Frontal cortex (tissue), 4 donors: ENCODE measurements around the gene STXBP5. TPM values are rescaled to one million over a fixed set of nuclear protein-coding genes. Genes with fewer than 3 reads are reported as not detected.

Experiments used
- DNase-seq, 2 donors: peaks; one replicate each; pipeline ENCODE4 v3.0.0; 2012; ENCODE audit warnings: low spot score in 2 of 2
- FAIRE-seq: peaks from 2 replicates; lab custom pipeline; 2012; peaks lifted over from hg19 to GRCh38; lab: Jason Lieb, UNC
- total RNA-seq: library from RNA; depleted of rRNA; stranded (reverse); fragments of >200 nt; gene quantifications from one replicate; pipeline ENCODE4 v1.2.3, GENCODE V29; 2014
- donor health status: control.
- donor health status: control.
- donor health status: control.

Gene STXBP5
- total RNA-seq, 1 donor from 2014 or later = 138 TPM

DNA sequence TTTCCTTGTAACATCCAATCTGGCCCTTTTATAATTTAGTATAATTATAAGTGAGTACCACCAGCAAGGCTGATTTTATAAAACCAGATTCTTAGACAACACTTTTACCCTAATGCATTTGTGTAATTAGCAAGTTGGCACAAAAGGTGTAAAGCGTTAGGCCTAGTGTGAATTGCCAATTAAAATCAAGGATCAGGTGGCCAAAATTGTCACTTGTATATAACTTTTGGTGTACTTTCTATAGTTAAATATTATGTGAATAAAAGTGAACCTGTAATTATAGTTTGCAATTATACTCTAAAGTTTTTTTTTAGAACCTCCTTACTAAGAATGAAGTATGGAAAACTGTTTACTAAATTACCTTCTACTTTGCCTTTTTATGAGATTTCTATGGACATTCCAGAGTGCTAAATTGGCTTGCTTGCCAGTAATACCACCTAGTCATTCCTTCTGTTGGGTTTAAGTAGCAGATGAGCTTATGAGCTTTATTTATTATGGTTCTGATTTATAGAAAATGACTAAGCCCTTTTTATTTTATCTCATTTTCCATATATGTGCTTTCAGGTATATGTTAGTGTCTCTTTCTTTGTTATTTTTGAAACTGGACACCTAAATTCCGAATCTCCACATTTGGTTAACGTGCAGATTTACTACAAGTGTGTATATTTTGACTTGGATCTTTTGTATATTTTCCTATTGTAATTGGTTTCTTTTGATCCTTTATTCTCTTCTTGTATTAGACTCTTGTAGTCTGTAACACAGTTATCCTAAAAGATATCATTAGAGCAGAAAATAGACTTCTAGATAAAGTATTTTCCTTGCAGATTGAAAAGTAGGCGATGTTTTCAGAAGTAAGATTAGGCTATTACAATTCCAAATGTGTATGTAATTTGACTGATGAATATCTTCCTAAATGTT, 3.9 kb downstream of the STXBP5 start:
- DNase-seq (no peak), FAIRE-seq (no peak)

DNA sequence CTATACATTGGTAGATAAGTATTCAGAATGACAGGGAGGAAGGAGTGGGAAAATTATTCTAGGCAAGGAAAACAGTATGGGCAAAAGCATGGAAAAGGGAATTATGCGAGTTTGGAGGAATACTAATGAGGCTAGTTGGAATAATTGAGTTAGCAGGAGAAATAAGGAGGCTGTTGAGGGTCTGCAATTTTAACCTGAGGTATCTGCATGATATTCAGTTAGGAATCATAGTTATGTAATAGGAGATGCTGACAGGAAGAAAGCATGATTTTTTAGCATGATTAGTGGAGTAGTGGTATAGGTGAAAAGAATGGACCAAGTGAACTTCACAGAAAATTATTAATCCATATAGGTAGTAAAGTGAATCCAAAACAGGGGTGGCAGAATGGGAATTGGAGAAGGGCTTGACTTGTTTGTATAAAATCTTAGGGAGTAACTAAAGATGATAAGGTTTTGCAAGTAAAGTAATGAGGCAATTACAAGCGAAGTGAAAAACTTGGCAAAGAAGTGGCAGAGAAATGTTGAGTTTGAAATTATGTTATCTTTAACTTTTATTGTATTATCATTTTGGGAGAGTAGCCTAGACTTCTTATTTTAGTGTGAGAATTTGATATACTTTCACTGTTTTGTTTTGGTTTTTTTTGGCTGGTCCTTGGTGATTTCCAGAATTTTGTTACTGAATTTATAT, 5.7 kb downstream of the STXBP5 start:
- DNase-seq = no peak
- FAIRE-seq = no peak

DNA sequence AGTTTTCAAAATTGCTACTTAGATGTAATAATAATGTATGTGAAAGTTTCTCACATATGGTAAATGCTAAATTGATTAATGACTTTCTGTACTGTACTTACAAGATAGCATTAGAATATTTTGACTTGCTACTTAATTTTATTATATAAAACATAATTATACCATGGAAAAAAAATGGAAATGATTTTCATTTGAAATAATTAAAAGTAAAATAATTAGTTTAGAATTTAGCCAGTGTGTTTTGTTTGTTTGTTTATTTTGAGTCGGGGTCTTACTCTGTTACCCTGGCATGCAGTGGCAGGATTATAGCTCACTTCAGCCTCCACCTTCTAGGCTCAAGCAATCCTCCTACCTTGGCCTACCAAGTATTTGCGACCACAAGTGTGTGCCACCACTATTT, 7.1 kb downstream of the STXBP5 start:
- FAIRE-seq = peak; percentile 42
- no peak for DNase-seq

DNA sequence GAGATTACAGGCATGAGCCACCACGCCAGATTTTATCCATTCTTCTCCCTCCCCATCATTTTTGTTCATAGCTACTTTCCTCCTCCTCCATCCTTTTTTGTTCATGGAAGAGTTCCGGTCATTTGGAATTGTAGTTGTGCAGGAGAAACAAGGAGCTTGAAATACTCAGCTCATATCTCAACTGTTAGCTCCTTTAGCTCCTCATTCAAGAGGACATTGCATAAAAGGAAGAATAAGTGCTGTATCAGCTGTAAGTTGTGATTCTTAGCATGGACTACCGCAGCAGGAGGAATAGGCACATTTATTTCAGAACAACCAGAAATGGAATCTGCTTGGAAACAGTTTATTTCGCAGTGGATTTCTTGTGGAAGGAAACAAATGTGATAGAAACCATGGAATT, 7.6 kb downstream of the STXBP5 start:
- DNase-seq = no peak
- FAIRE-seq = no peak

DNA sequence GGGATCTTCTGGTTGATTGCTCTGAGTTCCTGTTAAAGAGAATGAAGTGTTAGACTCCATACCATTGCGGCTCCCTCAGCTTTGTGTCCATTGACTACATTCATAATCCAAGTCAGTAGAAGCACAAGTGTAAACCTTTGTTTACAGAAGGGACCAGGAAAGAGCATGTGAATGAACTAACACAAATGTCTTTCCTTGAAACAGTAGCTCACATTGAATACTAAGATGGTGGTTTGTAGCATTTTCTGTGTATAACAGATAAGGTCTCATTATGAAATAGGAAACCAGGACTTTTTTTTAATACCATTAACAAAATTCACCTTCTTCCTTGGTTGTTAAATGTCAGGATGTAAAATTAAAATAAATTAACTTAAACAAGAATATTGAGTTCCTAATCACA, 8.4 kb downstream of the STXBP5 start:
- no peak for DNase-seq
- no peak for FAIRE-seq

DNA sequence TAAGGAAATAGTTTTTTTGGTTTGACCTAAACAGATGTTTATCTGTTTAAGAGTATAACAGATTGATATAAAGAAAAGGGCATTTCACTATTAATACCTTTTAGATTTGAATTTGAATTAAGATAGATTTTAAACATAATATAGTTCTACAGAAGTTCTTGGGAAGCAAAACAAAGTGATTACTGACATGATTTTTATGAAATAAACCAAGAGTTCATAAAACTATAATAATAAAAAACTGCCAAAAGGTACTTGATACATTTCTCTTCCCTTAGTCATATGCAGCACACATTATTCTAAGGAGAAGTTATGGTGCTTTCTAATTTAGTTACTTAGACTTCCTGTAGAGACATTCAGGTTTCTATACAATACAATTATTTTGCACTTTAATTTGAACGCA, 9.6 kb downstream of the STXBP5 start:
- peak; percentile 54 for FAIRE-seq
- no peak for DNase-seq

DNA sequence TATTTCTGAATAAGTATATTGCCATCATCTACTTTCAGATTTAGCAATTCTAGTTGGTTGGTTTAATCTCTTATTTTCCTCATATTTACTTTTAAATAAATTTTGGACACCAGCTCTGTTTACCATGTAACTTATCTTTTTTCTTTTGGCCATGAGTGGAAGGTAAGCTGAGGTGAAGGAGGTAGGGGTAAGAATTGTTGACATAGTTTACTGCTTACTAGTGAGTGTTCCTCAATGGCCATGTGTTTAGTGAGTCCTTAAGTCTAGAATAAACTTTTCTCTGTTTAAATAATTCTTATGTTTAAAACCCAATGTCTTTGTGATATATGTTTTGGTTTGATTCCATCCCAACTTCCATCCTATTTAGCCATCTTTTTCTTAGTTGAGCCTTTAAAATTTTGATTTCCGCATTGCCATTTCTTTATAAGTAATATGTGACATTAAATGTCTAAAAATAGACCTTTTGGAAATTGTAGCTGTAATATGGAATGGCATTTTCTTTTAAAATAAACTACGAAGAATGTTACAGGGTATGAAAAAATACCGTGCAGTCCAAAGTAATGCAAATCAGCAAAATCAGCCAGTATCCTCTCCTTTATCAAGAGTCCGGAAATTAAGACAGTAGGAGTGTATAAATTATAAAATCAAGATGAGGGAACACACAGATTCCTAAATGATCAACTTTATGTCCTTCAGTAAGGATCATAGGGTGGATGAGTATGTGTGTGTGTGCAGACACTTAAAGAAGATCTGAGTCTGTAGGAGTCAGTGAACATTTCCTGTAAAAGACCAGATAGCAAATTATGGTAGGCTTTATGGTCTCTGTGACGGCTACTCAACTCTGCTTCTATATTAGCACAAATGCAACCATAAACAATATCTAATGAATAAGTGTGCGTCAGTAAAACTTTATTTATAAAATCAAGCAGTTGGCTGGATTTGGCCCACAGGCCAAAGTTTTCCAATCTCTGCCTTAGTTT, 10.3 kb downstream of the STXBP5 start:
- DNase-seq (no peak), FAIRE-seq (no peak)

DNA sequence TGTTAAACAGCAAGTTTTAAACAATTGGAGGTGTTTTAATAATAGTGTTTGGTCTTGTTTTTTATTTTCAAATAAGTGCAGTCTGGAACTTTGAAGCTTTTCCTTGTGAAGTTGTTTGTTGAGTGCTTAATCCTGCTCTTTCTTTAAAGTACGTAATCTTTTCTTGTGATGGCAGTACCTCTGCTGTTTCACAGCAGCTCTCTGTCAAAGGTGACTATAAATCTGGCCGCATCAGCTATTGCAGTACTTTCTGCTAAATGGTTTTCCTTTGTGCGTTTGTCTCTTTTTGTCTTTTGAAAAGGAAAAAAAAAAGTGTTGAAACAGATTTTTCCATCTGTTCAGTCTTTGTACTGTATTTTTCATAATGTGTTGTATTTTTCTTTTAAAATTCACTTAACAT, 12.7 kb downstream of the STXBP5 start:
- no peak for FAIRE-seq
- no peak for DNase-seq

DNA sequence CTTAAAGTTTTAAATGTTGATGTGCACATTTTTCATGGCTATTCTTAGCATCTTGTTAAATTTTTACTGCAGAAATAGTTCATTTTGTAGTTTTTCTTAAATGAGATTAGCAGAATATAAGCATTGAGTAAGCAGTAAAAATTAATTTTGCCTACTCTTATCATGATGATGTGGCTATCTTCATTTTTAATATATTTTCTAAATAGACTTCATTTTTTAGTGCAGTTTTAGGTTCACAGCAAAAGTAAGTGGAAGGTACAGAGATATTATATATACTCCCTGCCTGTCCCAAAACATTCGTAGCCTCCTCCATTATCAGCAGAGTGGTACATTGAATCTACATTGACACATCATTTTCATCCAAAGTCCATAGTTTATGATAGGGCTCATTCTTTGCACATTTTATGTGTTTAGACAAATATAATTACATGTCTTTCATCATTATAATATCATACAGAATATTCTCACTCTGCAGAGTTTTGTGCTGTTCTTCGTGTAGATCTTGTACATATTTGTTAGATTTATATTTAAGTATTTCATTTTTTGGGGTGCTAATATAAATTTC, 13.7 kb downstream of the STXBP5 start:
- peak; percentile 34 for FAIRE-seq

DNA sequence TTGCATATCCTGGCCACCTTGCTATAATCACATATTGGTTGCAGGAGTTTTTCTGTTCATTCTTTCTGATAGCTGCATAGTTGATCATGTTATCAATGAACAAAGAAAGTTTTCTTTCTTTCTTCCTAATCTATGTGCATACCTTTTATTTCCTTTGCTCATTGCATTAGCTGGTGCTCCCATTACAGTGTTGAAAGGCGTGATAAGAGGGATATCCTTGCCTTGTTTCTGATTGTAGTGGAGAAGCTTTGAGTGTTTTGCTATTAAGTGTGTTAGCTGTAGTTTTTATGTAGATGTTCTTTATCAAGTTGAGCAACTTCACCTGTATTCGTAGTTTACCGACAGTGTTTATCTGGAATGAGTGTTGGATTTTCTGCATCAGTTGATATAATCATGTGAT, 14.6 kb downstream of the STXBP5 start:
- FAIRE-seq (no peak), DNase-seq (no peak)

More for the DNA sequence above, 13.7 kb downstream of the STXBP5 start:
- DNase-seq = no peak

DNA sequence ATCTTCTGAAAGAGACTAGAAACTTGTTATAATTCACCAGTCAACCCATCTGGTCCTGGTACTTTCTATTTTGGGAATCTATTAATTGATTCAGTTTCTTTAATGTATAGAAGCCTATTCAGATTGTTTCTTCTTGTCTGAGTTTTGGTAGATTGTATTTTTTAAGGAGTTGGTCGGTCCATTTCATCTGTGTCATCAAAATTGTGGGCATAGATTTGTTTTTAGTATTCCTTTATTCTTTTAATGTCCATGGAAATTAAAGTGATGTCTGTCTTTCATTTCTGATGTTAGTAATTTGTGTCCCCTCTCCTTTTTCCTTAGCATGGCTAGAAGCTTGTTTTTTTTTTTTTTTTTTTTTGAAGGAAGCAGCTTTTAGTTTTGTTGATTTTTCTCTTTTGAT, 15.2 kb downstream of the STXBP5 start:
- FAIRE-seq (no peak), DNase-seq (no peak)

DNA sequence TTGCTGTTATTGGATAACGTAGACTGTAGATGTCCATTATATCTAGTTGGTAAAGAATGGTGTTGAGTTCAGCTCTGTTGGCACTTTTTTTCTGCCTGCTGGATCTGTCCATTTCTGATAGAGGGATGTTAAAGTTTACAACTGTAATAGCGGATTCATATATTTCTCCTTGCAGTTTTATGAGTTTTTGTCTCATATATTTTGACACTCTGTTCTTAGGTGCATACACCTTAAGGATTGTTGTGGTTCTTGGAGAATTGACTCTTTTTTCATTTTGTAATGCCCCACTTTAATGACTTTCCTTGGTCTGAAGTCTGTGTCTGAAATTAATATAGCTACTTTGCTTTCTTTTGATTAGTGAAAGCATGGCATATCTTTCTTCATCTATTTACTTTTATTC, 16.1 kb downstream of the STXBP5 start:
- FAIRE-seq = no peak
- DNase-seq = no peak

DNA sequence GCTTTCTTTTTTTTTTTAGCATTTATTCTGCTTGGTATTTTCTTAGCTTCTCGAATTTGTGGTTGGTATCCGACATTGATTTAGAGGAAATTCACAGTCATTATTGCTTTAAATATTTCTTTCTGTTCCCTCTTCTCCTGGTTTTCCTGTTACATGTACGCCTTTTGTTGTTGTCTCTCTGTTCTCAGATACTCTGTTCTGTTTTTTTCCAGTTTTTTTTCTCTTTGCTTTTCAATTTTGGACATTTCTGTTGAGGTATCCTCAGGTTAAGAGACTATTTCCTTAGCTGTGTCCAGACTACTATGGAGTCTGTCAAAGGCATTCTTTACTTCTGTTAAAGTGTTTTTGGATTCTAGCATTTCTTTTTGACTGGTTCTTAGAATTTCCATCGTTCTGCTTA, 17.5 kb downstream of the STXBP5 start:
- FAIRE-seq = no peak

DNA sequence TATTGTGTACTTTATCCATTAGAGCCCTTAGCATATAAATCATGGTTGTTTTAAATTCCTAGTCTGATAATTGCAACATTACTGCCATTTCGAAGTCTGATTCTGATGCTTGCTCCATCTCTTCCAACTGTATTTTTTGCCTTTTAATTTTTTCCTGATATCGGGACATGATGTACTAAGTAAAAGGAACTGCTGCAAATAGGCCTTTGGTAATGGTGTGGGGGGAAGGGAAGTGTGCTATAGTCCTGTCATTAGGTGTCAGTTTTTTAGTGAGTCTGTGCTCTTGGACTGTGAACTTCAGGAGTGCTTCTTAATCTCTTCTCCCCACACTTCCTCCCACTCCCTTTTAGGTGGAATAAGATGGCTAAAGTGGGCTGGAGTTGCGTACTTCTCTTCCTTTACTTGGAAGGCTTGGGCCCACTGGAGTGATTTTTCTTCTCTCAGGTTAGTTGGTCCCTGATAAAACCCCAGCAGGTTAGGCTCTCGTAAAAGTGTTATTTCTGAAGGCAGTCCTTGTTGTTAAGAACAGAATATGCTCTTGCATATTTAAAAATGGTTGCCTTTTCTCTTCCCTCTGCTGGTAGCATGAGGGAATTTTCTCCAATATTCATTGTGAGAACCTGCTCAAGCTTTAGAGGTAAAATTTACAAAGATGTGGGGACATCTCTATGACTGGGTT, 18.1 kb downstream of the STXBP5 start:
- FAIRE-seq = no peak
- DNase-seq = no peak

More for the DNA sequence above, 17.5 kb downstream of the STXBP5 start:
- DNase-seq = no peak

DNA sequence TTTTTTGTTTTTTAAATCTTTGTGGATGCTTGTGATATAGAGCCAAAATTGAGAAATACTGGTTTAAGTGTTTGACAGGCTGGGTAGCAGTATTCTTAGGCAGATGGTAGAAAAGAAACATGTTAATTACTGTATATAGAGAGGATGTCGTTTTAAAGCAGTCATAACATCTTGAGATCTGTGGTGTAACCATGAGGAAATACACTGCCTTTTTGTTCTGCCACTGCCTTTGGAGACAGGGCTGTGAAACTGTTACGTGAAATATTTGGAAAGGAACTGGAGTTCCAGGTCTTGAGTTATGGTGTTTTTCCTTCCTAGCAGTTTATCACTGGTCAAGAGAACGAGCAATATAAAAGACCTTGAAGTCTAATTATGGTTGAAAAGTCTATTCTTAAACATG, 19.5 kb downstream of the STXBP5 start:
- DNase-seq (no peak), FAIRE-seq (no peak)

DNA sequence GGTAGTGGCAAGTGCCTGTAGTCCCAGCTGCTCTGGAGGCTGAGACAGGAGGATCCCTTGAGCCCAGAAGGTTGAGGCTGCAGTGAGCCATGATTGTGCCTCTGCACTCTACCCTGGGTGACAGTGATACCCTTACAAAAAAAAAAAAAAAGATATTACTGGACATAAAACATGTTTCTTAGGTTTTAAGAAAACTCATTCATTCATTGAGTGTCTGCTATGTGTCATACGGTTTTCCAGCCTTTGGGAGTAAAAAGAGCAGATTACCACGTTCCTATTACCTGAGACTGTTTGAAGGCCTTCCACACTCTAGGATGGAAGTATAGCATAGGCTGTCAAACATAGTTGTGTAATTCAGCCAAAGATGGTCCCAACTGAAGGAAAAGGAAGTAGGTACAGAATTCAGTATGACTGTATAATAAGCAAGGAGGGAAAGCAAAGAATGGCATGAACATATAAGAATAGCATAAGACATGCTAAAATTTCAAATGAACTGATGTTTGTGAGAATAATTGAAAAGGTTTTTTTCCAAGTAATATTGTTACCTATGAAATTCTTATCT, 22.0 kb downstream of the STXBP5 start:
- FAIRE-seq = no peak

DNA sequence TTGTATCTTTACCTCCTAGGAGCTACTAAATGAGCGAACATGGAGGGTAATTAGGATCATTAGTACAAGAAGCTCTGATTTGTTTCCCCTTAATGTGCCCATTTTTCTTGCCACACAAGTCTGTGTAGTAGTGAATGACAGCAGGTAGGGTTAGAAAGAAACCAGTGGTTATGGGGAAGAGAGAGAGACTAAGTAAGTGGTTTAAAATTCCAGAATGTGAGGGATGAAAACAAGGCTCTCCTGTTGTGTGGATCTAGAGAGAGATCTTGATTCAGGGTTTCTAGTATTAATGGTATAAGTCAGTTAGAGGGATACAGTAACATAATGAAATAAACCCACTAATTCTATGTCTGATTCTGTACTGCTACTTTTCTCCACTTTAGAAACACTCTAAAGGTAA, 22.7 kb downstream of the STXBP5 start:
- FAIRE-seq = no peak
- no peak for DNase-seq

More for the DNA sequence above, 22.0 kb downstream of the STXBP5 start:
- DNase-seq = no peak

DNA sequence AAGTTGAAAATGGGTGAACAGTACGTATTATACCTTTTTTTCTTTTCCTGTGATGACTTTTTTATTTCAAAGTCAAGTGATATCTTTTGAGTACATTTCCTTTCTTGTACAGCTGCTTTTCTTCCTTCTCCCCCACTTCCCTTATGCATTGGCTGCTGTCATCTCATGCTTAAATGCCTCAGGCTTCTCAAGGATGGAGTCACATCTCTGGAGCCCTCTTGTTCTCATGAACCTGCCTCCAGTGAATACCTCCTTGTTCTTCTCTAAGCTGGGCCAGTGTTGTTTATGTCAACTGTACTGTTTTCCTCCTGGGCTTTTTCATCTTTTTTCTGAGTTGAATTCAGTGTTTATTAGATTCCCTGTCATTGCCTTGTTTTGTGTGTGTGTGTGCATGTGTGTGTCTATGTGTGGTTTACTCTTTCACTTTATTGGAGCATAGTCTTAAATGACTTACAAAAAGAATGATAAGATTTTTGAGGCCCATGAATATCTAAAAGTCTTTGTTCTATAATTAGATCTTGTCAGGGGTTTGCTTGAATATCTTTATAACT, 23.6 kb downstream of the STXBP5 start:
- DNase-seq = no peak
- FAIRE-seq = no peak

DNA sequence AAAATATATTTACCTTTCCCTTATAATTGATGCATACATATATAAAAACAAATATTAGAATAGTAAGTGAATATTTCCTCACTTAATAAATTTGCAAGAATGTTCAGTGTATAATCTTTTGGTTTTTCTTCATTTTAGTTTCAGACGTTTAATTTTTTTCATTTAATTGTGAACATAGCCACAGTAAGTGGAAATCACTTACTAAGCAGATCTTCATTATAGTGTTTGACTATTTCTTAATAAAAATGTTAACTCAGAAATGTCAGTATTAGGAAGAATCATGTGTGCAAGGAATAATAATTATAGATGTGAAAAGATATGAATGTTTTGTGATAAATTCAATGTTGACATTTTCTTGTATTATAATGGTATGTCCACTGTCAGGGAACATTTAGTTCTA, 27.4 kb downstream of the STXBP5 start:
- FAIRE-seq (peak; percentile 39), DNase-seq (no peak)
